A549 (cell line): ENCODE results near the gene KCNJ1.

Source experiments
- BHLHE40 ChIP-seq: IDR thresholded peaks from 2 replicates; pipeline ENCODE4 v1.6.1; 2012; ENCODE audit warnings: low read depth, low read length, inconsistent platforms
- CEBPB ChIP-seq, 2 experiments: fragments of >200 bp in 1 of 2; sonication (Bioruptor Twin) in 1 of 2; formaldehyde crosslinking in 1 of 2; IDR thresholded peaks; 2 replicates each; pipeline ENCODE4 v1.6.1; 2012 to 2016
- CHD2 ChIP-seq: fragments of 150-350 bp; IDR thresholded peaks from 2 replicates; pipeline ENCODE4 v1.6.1; 2014; ENCODE audit warnings: low read length; ENCODE audit not compliant: partially characterized antibody
- CTCF ChIP-seq: fragments of >200 bp; sonication (Bioruptor Twin); formaldehyde crosslinking; IDR thresholded peaks from 3 replicates; pipeline ENCODE4 v1.5.1; 2016
- EP300 ChIP-seq, 2 experiments: fragments of >200 bp; sonication (Bioruptor Twin); formaldehyde crosslinking; IDR thresholded peaks; 2 replicates in 1 of 2; 3 replicates in 1 of 2; pipeline ENCODE4 v1.6.1; 2016 to 2017
- FOSL2 ChIP-seq, 2 experiments: fragments of 450-650 bp in 1 of 2; fragments of >200 bp in 1 of 2; sonication (Bioruptor Twin) in 1 of 2; formaldehyde crosslinking; IDR thresholded peaks; 2 replicates each; pipeline versions ENCODE4 v1.5.0 to v1.6.1; 2016 to 2020; ENCODE audit warnings: mild to moderate bottlenecking in 1 of 2, moderate library complexity in 1 of 2
- GATA3 ChIP-seq: IDR thresholded peaks from 2 replicates; pipeline ENCODE4 v1.6.1; 2012; ENCODE audit warnings: borderline replicate concordance
- MAFK ChIP-seq: fragments of 450-650 bp; IDR thresholded peaks from 2 replicates; pipeline ENCODE4 v1.6.1; 2014; ENCODE audit not compliant: partially characterized antibody
- MAX ChIP-seq: IDR thresholded peaks from 2 replicates; pipeline ENCODE4 v1.6.1; 2012
- POLR2A ChIP-seq: IDR thresholded peaks from 2 replicates; pipeline ENCODE4 v1.6.1; 2012; ENCODE audit warnings: mild to moderate bottlenecking, low read length
- RFX5 ChIP-seq: fragments of 450-650 bp; IDR thresholded peaks from 2 replicates; pipeline ENCODE4 v1.7.1; 2014; ENCODE audit warnings: antibody characterized with exemption, mild to moderate bottlenecking, moderate library complexity
- USF2 ChIP-seq: fragments of 450-650 bp; IDR thresholded peaks from 2 replicates; pipeline ENCODE4 v1.6.1; 2014; ENCODE audit warnings: antibody characterized with exemption
- ZNF302 ChIP-seq: fragments of 250-450 bp; sonication (Bioruptor Pico); IDR thresholded peaks from 2 replicates; pipeline ENCODE4 v1.9.0; 2021; ENCODE audit warnings: inconsistent platforms, mild to moderate bottlenecking, moderate library complexity

- TF ChIP-seq BHLHE40 (no peak), FOSL2 (IDR thresholded peaks at IDR 0.05) (no peak), FOSL2 (CRISPR knock-in tag; IDR thresholded peaks at IDR 0.05) (no peak), EP300 (IDR thresholded peaks at IDR 0.05) (no peak), CEBPB (IDR thresholded peaks at IDR 0.05) (no peak), CTCF (no peak), POLR2A (no peak), RFX5 (no peak), GATA3 (no peak), ZNF302 (CRISPR knock-in tag) (no peak), MAFK (no peak), MAX (no peak), USF2 (no peak), CHD2 (no peak)
Observed at GRCh38 chr11:128810784-128811514, 56.1 kb downstream of the KCNJ1 start.
